Renal cortical epithelial cell (primary cell): ENCODE data around the gene CDH12. TPM values are rescaled to one million over a fixed set of nuclear protein-coding genes. Genes with fewer than 3 reads are reported as not detected.
"Not testable (repeated sequence)": the region's sequence is repeated elsewhere in the genome, so short reads cannot be mapped to it uniquely, and the experiment has no call there.

ENCODE experiments used
- DNase-seq: peaks from one replicate; pipeline ENCODE4 v3.0.0-alpha.2; 2011; ENCODE audit warnings: low read depth
- total RNA-seq: library from RNA; depleted of rRNA; stranded (reverse); fragments of >200 nt; gene quantifications from 2 replicates; pipeline ENCODE4 v1.2.3, GENCODE V29; 2014

Gene CDH12
- total RNA-seq, 1 donor from 2014 or later: not detected

GRCh38 chr5:22567983-22568382, 285.2 kb downstream of the CDH12 start:
- no peak for DNase-seq

- peak; percentile 9 for DNase-seq
These were observed 293.0 kb downstream of the CDH12 start for GRCh38 chr5:22560147-22560546.

GRCh38 chr5:22557251-22557650, 295.9 kb downstream of the CDH12 start:
- DNase-seq: no peak

- no peak for DNase-seq
These were observed 298.7 kb downstream of the CDH12 start for GRCh38 chr5:22554475-22554874.

GRCh38 chr5:22549876-22550671, 303.1 kb downstream of the CDH12 start:
- no peak for DNase-seq

GRCh38 chr5:22542340-22542739, 310.8 kb downstream of the CDH12 start:
- DNase-seq: no peak

- no peak for DNase-seq
These were observed 312.1 kb downstream of the CDH12 start for GRCh38 chr5:22541037-22541436.

GRCh38 chr5:22539762-22540161, 313.4 kb downstream of the CDH12 start:
- DNase-seq: no peak

GRCh38 chr5:22531986-22532385, 321.2 kb downstream of the CDH12 start:
- no peak for DNase-seq

- no peak for DNase-seq
These were observed 331.6 kb downstream of the CDH12 start for GRCh38 chr5:22521521-22521920.

- DNase-seq: not testable (repeated sequence)
These were observed 336.6 kb downstream of the CDH12 start for GRCh38 chr5:22516497-22516896.

GRCh38 chr5:22514231-22514630, 338.9 kb downstream of the CDH12 start:
- no peak for DNase-seq

GRCh38 chr5:22505891-22506290, 347.3 kb downstream of the CDH12 start:
- DNase-seq: no peak

- no peak for DNase-seq
These were observed 348.7 kb downstream of the CDH12 start for GRCh38 chr5:22504411-22504810.

- no peak for DNase-seq
These were observed 352.6 kb downstream of the CDH12 start for GRCh38 chr5:22500556-22500955.

GRCh38 chr5:22496666-22497065, 356.5 kb downstream of the CDH12 start:
- DNase-seq: no peak

- DNase-seq: no peak
These were observed 358.0 kb downstream of the CDH12 start for GRCh38 chr5:22495016-22495720.

GRCh38 chr5:22488427-22488826, 364.7 kb downstream of the CDH12 start:
- no peak for DNase-seq

- no peak for DNase-seq
These were observed 372.8 kb downstream of the CDH12 start for GRCh38 chr5:22480305-22480704.

GRCh38 chr5:22473886-22474285, 379.3 kb downstream of the CDH12 start:
- DNase-seq: no peak

GRCh38 chr5:22471154-22471553, 382.0 kb downstream of the CDH12 start:
- DNase-seq: no peak

GRCh38 chr5:22470408-22470807, 382.7 kb downstream of the CDH12 start:
- no peak for DNase-seq

GRCh38 chr5:22465616-22466015, 387.5 kb downstream of the CDH12 start:
- DNase-seq: no peak
